ENCODE data around the gene ENDOD1. TPM values are rescaled to one million over a fixed set of nuclear protein-coding genes. Genes with fewer than 3 reads are reported as not detected.
A peak's percentile ranks its signal among the peaks of the same experiment; 100 is the strongest.

Gene ENDOD1
- total RNA-seq, 1 donor from 2014 or later = 65.6 TPM

DNA sequence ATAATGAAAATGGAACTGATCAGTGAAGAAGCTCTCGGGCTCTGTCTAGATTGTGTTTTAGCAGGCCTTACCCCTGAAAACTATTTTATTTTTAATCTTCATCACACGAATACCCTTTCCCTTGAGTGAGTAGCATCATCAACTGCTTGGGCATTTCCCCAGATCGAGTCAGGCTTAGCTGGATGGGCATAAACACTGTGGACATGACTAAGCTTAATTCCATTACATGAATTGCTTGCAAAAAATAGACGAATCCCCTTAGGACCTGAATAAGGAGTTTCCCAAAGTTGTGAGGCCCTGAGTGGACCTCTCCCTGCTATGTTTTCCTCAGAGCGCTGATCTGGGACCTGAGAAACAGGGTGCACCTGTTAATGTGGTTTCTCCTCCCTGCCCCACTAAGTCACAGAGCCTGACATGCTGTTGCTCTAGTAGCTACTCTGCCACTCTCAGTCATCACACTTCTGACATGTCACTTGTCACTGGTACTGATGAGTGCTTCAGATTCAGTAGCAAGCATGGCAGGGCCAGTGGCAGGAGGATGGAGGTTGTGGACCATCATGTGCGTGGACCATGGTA lies 53.5 kb downstream of the ENDOD1 start:
- no peak for DNase-seq (ENCODE audit: low spot score)

DNA sequence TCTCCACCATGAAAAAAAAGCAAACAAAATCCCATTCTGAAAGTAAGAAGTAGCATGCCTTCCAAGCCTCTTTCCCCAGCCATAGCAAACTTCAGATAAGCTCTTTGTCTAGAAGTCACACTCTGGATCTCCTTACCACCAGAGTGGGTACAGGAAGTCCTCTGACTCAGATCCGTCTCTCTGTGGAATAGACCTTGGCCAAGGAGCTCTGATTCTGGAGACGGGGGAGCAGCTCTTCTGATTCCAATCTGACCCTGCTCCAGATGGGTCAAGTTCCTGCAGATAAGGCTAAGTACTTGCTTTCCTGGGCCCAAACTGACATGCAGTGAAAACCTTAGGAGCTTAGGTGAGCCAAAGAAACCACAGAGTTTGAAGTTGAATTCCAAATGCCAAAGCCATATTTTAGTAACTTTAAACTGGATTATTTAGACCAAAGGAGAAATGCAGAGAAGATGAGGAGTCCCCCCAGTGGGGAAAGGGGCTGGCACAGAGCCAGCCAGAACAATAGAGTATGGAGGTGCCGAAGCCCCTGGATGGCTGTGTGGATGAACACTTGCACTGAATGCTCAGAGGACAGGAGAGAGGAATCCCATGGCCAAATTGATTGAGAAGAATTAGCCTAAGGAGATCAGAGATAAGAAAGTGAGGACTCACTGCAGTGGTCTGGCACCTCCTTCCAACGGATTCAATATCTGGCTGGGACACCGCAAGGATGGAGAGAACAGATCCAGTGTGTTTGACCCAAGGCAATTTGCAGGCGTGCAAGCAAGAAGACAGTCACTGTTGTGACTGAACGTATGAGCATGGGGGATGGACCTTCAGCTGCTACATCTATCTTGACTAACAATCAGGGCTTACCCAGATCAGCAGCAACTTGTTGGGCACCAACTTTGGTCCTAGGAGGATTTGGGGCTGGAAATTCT lies 54.9 kb downstream of the ENDOD1 start:
- no peak for DNase-seq (ENCODE audit: low spot score)

DNA sequence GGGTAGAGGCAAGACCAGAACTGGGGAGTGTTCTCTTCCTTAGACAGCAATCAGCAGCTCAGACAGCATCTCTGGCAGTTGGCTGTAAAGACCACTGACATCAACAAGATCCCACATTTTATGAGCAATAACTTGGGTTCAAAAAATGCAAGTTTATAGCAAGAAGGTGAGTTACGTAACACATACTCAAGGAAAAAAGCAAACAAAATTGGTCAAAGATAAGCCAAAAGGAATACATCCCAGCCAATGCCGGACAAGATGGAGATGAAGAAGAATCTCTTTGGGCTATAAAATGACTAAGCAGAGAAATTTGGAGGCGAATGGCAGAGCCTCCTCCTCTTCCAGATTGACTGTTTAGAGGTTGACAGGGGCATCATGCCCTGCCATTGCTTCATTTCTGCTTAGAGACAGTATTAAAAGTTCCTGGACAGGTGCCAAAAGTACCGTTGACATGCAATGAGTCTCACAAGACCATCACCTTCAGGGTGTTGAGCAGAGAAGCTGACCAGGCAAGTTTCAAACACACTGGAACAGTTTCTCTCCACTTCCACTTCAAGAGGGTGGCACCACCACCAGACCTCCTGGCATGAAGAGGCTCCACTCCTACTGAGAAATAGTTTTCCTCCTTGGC lies 55.9 kb downstream of the ENDOD1 start:
- DNase-seq (ENCODE audit: low spot score) = no peak

DNA sequence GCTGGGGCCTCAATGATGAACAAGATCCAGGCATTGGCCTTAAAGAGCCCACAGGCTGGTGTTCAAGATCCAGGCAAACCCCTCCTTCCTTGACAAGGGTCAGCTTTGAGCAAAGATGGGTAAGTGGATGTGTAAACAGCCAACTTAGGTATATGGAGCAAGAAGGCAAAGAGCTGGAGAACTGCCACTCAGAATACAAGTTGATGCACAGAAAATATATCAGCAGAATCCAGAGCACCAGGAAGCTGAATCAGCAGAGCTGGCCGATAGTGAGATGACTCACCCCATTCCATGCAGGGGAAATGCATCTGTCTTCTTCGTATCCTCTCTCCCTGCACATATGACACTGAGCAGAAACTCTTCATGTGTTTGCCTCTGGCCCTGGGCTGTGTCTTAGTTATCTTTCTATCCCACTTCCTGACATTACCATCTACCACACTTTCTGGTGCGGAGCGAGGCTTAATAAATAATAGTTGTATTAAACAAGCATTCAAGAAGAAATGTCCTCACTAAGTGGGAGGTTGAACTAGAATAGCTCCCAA lies 57.8 kb downstream of the ENDOD1 start:
- DNase-seq (ENCODE audit: low spot score) = peak; percentile 76

DNA sequence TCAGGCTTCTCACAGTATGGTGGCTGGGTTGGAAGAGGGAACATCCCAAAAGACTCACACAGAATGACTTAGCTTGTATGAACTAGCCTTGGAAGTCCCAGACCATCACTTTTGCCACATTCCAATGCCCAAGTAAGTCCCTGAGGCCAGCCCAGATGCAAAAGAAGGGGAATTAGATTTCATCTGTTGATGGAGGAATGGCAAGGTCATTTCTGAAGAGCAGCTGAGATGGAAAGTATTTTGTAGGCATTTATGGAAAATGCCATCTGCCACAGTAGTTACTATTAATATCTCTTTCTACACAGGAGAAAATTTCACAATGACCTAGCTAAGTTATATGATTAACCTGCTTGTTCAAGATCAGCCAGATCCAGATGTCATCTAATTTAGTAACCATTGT lies 58.8 kb downstream of the ENDOD1 start:
- DNase-seq (ENCODE audit: low spot score) = no peak

DNA sequence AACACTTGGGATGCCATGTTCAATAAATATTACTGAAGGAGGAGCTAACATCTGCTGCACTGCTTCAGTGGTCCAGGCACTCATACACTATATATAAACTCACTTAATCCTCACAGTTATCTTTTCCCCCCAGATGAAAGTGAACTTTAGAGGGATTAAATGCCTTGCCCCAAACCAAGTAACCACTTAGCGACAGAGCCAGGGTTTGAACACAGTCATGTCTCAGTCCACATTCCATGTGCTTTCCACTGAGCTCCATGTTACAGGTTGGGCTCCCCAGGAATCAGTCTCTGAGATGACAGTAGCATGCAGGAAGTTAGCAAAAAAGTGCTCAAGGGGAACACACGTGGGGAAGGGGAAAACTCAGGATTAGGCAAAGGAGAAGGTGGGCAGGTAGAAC lies 59.3 kb downstream of the ENDOD1 start:
- DNase-seq (ENCODE audit: low spot score) = no peak

DNA sequence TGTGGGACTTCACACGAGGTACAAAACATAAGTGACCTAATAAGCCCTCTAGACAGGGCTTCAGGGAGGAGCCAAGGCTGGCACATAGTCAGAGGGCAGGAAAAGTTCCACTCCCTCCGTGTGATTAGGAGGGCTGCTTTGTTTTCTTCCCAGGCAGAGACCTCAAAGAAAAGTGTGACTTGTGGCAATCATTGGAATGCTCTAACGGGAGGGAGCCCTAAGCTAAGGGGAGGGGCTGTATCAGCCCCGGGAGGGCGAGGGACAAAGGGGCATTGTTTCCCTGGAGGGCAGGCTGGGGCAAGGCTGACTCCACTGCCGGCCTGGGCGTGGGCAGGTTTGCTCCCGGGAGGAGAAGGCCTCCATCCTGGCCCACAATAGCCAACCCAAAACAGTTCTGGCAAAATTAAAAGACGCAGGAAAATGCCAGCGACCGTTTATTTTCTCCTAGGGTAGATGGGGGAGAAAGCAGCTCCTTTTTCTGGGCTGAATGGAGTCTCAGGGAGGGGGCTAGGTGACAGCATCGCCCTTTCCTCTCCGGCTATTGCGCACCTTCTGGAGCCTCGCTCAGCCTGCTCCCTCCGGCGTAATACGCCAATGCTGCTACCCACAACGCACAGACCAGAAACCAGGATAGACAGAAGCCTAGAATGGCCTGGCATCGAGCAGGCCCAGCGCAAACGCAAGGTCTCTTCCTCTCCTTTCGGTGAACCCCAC lies 60.2 kb downstream of the ENDOD1 start:
- DNase-seq (ENCODE audit: low spot score) = peak; percentile 44

DNA sequence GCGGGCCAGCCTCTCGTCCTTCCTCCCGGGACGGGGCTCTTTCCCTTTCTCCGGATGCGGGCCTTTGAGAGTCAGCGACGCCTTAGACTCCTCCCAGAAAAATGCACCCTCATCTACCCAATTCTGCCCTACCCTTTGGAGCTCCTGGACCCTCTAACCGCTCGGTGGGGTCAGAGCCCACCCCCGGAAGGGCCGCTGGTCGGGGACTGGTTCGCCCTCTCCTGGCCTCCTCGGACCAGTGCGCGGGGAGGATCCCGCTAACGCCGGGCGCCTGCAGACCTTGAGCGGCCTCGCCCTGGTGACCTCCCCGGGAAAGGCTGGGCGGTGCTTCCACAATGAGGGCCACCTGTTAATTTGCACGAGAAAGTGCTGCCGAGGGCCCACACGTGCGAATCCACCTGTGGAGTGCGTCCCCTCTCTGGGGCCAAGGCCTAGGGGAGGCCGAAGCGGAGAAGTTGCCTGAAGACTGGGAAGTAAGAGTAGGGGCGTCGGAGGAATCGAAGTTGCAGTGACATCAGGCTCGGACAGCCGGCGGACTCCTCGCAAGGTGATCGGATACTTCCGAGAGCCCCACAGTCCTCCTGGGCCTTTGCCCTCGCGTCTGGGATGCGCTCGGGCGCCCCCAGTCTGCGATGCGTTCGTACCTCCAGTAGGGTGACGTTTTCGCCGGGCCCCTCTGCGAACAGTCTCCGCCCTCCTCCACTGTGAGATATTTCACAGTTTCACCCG lies 61.5 kb downstream of the ENDOD1 start:
- DNase-seq (ENCODE audit: low spot score) = peak; percentile 93

DNA sequence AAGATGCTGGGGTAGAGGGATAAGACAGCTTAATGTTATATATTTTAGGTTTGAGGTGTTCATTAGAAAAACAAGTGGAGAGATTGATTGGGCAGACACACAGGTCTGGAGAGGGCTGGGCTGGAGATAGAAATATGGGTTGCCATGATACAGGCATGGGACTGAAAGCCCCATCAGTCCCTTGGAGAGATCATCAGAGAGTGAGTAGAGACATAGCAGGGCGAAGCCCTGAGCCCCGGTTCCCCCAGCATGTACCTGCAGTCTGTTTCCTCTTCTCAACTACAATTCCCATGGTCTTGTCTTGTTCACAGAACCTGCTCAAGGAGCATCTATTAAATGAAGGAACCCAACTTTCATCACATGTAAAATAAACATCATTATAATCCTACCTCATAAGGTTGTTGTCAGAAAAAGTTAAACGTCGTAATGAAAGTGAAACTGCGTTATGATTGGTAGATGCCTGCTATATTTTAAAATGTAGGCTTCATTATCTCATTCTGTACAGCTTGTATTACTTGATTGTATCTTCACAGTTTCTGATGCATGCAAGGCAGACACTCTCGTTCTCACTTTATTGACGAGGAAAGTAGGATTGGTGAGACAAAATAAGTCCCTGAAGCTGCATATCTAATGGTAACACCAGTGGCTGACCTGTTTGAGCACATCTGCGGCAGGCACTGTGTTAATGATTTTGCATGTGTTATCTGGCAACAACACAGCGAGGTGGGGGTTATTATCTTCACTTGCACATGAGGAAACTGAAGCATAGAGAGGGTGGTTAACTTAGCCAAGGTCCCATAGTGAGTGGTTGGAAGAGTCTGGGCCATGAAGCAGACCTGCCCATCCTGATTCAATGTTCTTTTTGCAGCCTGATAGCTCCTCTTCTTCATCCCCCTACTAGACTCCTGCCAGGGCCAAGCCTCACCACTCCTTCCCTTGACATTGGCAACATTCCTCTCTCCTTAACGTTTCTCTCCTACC lies 63.5 kb downstream of the ENDOD1 start:
- DNase-seq (ENCODE audit: low spot score) = no peak

DNA sequence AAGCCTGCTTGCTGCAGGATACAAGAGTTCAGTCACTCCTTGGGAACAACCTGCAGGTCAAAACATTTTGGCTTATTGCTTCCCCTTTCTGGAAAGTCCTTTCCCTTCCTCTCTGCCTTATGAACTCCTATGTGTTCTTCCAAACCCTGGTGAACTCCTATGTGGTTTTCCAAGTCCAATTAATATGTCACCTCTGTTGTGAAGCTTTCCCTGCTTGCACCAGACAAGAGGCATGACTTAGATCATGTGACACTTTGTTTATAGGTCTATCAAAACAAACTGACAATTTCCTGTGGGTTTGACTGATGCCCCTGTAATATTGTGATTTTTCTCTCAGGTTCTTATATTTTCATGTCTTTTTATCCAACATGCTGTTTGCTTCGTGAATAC lies 64.2 kb downstream of the ENDOD1 start:
- no peak for DNase-seq (ENCODE audit: low spot score)

DNA sequence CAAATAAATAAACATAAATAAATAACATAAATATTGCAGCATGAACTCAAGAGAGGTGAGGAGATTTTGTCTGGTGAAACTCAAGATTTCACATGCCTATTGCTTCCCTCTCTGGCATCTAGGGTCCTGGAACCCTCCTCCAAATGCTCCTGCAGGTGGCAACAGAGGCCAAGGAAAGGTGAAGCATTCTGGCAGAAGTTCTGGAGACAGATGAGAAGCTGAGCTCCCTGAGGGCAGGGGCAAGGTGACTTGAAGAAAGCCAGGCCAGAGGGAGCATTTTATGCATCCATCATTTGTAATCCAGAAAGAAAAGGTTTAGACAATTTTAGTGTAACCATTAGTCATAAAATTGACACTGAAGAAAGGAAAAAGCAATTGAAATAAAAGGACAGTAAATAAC lies 64.9 kb downstream of the ENDOD1 start:
- peak; percentile 48 for DNase-seq (ENCODE audit: low spot score)

DNA sequence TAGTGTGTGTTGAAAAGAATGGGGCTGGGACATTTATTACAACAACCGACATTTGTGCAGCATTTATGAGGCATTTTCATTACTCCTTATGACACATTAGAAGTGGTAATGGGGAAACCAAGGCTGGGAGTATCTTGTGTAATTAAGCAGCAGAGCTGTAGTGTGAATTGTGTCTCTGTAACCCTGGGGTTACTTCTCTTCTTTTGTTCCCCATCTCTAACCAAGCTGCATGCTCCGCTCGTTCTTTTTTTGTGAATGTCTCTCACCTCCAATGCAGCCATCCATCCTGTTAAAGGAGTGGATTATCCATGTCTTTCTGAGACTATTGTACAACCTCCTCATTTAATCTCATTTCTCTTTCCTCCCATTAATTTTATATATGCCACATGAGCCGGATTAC lies 65.7 kb downstream of the ENDOD1 start:
- DNase-seq (ENCODE audit: low spot score) = no peak

DNA sequence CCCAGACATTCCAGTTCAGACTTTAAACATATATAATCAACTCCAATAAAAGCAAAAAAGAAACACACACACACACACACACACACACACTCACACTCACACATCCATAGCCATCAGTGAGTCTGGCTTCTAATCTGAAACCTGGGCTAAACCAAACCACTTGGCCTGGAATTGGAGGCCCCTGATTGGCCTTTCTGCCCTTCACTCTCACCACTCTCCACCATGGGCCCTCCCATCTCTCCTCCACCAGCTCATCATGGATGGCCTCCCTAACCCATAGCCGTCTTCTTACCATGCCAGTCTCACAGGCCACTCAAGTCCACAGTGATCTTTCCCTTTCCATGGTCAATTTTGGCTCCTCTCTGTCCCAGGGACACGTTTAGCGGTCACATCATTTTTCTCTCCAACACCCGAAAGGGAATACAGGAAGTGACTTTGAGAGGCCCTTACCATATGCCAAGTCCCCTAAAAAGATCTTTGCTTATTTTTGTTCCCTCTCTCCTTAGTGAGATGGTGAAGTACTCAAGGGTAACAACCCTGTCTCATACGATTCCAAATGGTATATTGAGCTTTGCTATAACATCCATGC lies 66.6 kb downstream of the ENDOD1 start:
- no peak for DNase-seq (ENCODE audit: low spot score)

DNA sequence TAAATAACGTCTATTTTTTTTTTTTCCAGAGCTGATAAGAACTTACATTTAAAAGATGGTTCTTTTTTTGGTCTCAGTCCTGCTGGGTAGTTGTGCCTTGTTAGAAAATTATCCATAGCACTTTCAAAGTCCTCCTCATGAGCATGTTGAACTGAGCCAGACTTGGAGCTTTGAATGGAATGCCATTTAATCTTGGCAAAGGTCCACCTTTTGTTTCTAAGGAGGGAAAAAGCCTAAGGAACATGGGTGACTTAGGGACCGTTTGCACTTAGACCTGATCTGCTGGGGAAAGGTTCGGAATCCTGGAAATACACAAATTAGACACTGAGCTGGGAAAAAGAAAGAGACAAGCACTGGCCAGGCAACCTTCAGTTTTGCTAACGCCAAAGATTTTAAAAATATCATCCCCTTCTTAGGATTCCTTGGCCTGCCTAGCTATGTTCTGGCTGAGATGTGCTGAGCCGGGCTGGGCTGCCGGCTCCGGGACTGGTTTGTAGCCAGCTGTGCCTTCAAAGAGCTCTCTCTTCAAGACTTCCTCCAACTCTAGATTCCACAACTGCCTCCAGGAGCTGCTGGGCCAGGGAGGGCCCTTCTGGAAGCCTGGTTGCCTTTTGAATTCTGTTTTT lies 67.4 kb downstream of the ENDOD1 start:
- peak; percentile 51 for DNase-seq (ENCODE audit: low spot score)

DNA sequence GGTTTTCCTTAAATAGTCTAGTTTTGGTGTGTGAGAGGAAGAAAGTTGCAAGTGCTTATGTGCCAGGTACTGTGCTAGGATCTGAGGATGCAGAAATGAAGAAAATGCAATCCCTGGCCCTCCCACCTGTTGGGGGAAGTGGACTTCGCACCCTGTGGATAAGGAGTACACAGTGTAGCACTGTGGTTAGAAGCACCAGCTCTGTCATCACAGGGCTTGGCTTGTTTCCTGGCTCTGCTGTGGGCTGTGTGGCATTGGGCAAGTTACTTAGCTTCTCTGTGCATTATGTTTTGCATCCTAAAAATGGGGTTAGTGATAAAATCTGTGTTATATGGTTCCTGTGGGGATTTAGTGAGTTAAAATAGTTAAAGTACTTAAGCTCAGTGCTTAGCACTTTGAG lies 68.2 kb downstream of the ENDOD1 start:
- DNase-seq (ENCODE audit: low spot score) = no peak

DNA sequence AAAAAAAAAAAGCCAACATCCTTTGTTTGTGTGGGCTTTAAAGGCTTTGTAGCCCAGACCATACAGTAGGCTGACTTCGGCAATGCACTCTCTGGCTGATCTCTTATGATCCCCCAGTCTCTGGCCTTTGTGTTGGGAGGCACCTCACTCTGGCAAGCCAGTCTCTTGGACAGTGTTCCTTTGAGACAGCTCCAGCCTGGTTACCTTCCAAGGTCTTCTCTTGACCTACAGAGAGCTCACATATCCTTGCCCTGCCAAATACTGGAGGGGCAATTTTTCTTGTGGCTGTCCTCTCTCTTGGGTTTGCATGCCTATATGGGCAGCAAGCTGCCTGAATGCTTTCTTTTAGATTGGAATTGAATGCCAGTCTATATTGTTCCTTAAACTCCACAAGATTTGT lies 71.6 kb downstream of the ENDOD1 start:
- no peak for DNase-seq (ENCODE audit: low spot score)

DNA sequence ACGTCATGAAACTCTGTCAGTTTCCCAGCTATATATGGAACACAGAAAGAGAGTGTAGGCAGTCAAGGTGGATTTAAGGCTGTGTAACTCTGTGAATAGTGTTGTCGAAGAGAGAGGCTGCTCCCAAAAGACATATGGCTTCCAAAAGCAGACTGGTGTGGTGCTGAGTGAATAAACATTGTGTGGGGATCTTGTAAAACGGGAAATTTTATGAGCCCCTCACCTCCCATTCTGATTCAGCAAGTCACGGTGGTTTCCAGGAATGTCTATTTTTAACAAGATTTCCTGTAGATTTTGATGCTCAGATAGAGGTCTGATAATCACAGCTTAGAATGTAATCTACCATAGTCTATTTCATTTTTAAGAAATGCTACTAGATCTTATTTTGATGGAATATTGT lies 73.5 kb downstream of the ENDOD1 start:
- DNase-seq (ENCODE audit: low spot score) = no peak

DNA sequence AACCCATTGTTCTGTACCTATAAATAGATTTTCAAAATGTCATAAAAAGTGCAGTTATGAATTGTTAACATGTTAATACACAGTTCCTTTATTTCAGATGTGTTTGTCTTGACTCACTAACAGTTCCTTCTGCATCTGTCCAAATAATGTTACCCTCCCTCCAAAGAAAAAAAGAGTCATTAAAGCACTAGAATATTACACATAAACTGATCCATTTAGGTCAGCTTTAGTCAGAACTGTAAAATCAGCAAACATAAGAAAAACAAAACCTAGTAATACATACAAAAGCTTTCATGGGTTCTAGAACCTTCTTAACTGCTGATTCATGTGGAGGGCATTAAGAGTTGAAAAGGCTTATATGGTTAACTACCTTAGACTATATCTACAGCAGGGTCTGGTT lies 76.0 kb downstream of the ENDOD1 start:
- DNase-seq (ENCODE audit: low spot score) = no peak

DNA sequence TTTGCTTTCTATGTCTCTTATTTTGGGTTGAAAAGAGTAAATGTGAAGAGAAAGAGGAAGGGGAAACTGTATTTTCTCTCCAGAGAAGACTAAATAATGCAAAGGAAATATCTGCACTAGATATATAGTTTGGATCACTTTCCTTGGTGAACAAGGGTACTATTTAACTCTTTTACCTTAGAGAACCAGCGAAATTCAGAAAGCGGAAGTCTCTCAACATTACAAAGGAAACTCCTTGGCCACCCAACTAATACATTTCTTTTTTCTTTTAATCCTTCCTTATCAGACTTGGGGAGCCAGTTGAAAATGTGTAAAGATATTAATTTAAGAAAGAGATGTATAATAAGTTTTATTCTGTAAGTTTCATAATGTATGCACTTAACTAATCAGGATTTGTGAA lies 77.1 kb downstream of the ENDOD1 start:
- DNase-seq (ENCODE audit: low spot score) = no peak
